Measurements from ENCODE around the gene SHISAL2A. TPM values are rescaled to one million over a fixed set of nuclear protein-coding genes. Genes with fewer than 3 reads are reported as not detected.

Gene SHISAL2A
- total RNA-seq, 1 experiment from 2014 or later, result 0.90 TPM

DNA sequence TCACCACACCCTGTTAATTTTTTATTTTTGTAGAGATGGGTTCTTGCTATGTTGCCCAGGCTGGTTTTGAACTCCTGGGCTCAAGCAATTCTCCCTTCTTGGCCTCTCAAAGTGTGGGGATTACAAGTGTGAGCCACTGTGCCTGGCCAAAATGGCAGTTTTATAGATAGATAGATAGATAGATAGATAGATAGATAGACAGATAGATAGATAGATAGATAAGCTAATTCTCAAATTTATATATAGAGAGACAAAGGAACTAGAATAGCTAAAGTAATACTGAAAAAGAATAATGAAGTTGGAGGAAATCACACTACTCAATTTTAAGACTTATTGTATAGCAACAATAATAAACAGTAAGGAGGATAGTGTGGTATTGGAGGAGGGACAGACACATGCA, 21.1 kb downstream of the SHISAL2A start:
- H2AFZ ChIP-seq (ENCODE audit: low read length), result no peak overlapping the region
- no peak overlapping the region for H2BK15ac ChIP-seq (ENCODE audit: low read depth, low read length)
- H3K4me2 ChIP-seq (ENCODE audit: insufficient read depth, insufficient read length, low read length), result no peak overlapping the region
- no peak overlapping the region for H3K9ac ChIP-seq (ENCODE audit: extremely low read depth, insufficient read length, low read length)
- no peak overlapping the region for H4K8ac ChIP-seq (replicated peaks; ENCODE audit: insufficient read length, low read depth, low read length)
- no peaks in the 10 kb centered on the region for H3K4me1 ChIP-seq (ENCODE audit: insufficient read depth, low read length)
- Mint-ChIP-seq H3K4me3 (no peak overlapping the region), H3K36me3 (ENCODE audit: insufficient read depth in 1 of 3, low read depth in 3 of 3) (no peaks in the 10 kb centered on the region), H3K27me3 (ENCODE audit: low read depth) (no peaks in the 10 kb centered on the region), H3K4me1 (peaks cover 0 to 11% of the 10 kb centered on the region in 2 experiments; a peak in 2 of 4 replicates), H3K27ac (no peak overlapping the region), H3K9me3 (no peaks in the 10 kb centered on the region)
- no peaks in the 10 kb centered on the region for H3K27me3 ChIP-seq (ENCODE audit: insufficient read depth, low read length)
- no peak overlapping the region for H3K14ac ChIP-seq (ENCODE audit: insufficient read depth, low read length)
- H2BK120ac ChIP-seq (ENCODE audit: low read depth, low read length, poor library complexity, severe bottlenecking), result no peak overlapping the region
- H3K79me2 ChIP-seq (ENCODE audit: insufficient read depth, low read length), result no peaks in the 10 kb centered on the region
- H3K56ac ChIP-seq (ENCODE audit: insufficient read length, low read depth, low read length), result no peak overlapping the region
- H3K9me3 ChIP-seq (ENCODE audit: control insufficient read depth, low read depth, low read length), result no peaks in the 10 kb centered on the region
- H2BK20ac ChIP-seq (ENCODE audit: low read depth, low read length, poor library complexity, severe bottlenecking), result no peak overlapping the region
- H3K4ac ChIP-seq (ENCODE audit: low read depth, low read length), result no peak overlapping the region
- H2BK12ac ChIP-seq (ENCODE audit: insufficient read length, low read depth, low read length), result no peak overlapping the region
- no peak overlapping the region for H2AK5ac ChIP-seq (ENCODE audit: insufficient read length, low read length)
- no peak for DNase-seq
- H4K20me1 ChIP-seq (ENCODE audit: control insufficient read depth, insufficient read depth, insufficient read length), result no peaks in the 10 kb centered on the region
- H3T11ph ChIP-seq (ENCODE audit: low read length), result no peak overlapping the region
- H4K91ac ChIP-seq (ENCODE audit: insufficient read length, low read depth, low read length), result no peak overlapping the region
- TF ChIP-seq, protein P1, sequence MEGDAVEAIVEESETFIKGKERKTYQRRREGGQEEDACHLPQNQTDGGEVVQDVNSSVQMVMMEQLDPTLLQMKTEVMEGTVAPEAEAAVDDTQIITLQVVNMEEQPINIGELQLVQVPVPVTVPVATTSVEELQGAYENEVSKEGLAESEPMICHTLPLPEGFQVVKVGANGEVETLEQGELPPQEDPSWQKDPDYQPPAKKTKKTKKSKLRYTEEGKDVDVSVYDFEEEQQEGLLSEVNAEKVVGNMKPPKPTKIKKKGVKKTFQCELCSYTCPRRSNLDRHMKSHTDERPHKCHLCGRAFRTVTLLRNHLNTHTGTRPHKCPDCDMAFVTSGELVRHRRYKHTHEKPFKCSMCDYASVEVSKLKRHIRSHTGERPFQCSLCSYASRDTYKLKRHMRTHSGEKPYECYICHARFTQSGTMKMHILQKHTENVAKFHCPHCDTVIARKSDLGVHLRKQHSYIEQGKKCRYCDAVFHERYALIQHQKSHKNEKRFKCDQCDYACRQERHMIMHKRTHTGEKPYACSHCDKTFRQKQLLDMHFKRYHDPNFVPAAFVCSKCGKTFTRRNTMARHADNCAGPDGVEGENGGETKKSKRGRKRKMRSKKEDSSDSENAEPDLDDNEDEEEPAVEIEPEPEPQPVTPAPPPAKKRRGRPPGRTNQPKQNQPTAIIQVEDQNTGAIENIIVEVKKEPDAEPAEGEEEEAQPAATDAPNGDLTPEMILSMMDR (conservative IDR thresholded peaks at IDR 0.05), result no peak
- H3K18ac ChIP-seq (ENCODE audit: insufficient read length, low read depth, low read length), result no peak overlapping the region
- H3K27ac ChIP-seq (ENCODE audit: insufficient read length, low read depth, low read length), result no peak overlapping the region
- no peaks in the 10 kb centered on the region for H3K23me2 ChIP-seq (ENCODE audit: insufficient read length, low read depth, low read length, poor library complexity, severe bottlenecking)
- H3K79me1 ChIP-seq (ENCODE audit: insufficient read depth, low read depth, low read length, poor library complexity, severe bottlenecking), result no peaks in the 10 kb centered on the region
- no peak overlapping the region for H3K23ac ChIP-seq (ENCODE audit: insufficient read length, low read depth, low read length)
- no peak overlapping the region for H4K5ac ChIP-seq (ENCODE audit: insufficient read length, low read depth, low read length)
- H2BK5ac ChIP-seq (ENCODE audit: insufficient read length, low read length), result no peak overlapping the region

Data from H9 (cell line).